LNCAP (cell line): ENCODE results near the gene INPP5D.

Experiments used
- CTCF ChIP-seq: fragments of 450-650 bp; IDR thresholded peaks from 2 replicates; pipeline ENCODE4 v1.5.1; 2017; ENCODE audit warnings: mild to moderate bottlenecking

The INPP5D gene

DNA sequence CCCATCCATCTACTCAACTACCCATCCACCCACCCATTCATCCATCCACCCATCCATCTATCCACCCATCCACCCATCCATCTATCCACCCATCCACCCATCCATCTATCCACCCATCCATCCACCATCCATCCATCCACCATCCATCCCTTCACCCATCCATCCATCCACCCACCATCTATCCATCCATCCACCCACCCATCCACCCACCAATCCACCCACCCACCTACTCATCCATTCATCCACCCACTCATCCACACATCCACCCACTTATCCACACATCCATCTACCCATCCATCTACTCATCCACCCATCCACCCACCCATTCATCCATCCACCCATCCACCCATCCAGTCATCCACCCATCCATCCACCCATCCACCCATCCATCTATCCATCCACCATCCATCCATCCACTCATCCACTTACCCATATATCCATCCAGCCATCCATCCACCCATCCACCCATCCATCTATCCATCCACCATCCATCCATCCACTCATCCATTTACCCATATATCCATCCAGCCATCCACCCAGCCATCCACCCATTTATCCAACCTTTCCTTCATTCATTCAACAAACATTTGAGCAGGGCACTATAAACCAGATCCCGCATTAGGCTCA lies 45.0 kb upstream of the INPP5D start:
- no peak for TF ChIP-seq CTCF

DNA sequence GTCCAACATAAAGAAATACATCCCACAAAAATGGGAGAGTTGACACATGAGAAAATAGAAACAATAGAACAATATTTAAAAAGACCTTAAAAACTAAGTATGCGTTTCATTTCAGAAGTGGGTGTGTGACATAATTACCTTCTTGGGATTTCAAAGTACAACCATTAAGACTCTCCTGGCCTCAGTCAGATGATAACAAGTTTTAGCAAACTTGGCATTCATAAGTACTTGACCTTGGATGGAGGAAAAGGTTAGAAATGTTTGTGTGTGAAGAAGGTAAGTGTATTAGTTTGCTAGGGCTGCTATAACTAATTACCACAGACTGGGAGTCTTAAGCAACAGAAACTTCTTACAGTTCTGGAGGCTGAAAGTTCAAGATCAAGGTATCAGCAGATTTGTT lies 42.2 kb upstream of the INPP5D start:
- no peak for TF ChIP-seq CTCF

DNA sequence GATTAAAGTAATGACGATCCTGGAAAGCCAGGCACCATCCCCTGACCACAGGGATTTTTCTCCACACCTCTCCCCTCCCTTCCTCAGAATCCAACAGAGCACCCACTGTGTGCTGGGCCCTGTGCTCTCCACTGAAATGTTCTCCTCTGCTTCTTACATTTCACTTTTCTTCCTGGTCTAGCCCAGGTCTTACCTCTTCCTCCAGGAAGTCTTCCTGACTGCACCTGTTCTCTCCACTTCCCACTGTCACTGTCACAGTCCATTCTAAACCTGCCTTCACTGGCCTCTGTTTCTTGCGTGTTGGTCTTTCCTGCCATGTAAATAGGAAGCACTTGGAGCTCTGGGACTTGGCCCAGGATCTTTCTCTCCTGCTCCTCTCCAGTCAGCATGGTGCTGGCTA lies 39.7 kb upstream of the INPP5D start:
- TF ChIP-seq CTCF: no peak

DNA sequence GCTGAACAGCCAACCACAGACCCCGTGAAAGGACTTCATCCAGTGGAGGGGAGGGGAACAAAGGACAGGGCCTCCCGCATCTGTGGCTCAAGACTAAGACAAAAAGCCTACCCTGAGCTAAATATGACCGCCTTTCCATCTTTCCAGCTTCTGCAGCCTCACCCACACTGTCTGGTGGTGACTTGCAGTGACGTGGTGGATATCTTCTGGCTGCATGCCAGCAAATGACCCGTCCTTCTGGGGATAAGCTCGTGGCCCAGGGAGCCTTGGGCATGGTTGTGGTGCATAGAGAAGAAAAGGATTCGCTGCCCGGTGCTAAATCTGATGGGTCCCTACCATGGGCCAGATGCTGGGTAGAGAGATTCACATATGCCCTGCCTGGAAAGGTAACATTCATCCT lies 38.4 kb upstream of the INPP5D start:
- TF ChIP-seq CTCF: no peak

DNA sequence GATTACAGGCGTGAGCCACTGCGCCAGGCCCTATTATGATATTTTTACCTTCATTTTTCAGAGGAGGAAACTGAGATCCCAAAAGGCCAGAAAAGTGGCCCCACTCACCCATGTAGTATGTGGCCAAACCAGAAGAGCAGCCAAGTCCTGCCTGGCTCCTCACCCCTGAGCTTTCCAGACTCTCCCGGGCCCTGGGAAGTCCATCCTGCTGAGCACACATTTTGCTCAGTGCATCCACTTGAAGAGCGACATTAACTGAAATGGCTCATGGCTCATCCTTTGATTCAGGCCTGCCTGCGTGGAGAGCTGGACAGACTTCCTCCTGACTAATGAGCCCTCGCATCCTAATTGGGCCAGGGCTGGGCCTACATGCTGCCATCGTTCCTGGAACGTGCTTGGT lies 37.6 kb upstream of the INPP5D start:
- no peak for TF ChIP-seq CTCF

GRCh38 chr2:233023007-233023760 lies 37.0 kb upstream of the INPP5D start:
- TF ChIP-seq CTCF: no peak

GRCh38 chr2:233023761-233024410 lies 36.3 kb upstream of the INPP5D start:
- TF ChIP-seq CTCF: no peak
